IPS-15b (cell line): Measurements from ENCODE around the gene WNK2.

Source experiments
- H3K27me3 ChIP-seq: one replicate; pipeline ENCODE4 v1.6.1; 2013; ENCODE audit warnings: low read length; ENCODE audit not compliant: control insufficient read depth, insufficient read depth
- H3K36me3 ChIP-seq: one replicate; pipeline ENCODE4 v1.6.1; 2013; ENCODE audit warnings: low read length; ENCODE audit not compliant: control insufficient read depth, insufficient read depth
- H3K4me1 ChIP-seq: one replicate; pipeline ENCODE4 v1.6.1; 2013; ENCODE audit warnings: mild to moderate bottlenecking, low read length; ENCODE audit not compliant: control insufficient read depth, insufficient read depth
- H3K4me3 ChIP-seq: one replicate; pipeline ENCODE4 v1.5.1; 2013; ENCODE audit warnings: low read depth, low read length
- H3K9ac ChIP-seq: one replicate; pipeline ENCODE4 v1.6.1; 2013; ENCODE audit warnings: low read depth, mild to moderate bottlenecking, low read length
- H3K9me3 ChIP-seq: one replicate; pipeline ENCODE4 v1.6.1; 2013; ENCODE audit warnings: mild to moderate bottlenecking, low read length; ENCODE audit not compliant: control insufficient read depth, insufficient read depth

Gene WNK2

DNA sequence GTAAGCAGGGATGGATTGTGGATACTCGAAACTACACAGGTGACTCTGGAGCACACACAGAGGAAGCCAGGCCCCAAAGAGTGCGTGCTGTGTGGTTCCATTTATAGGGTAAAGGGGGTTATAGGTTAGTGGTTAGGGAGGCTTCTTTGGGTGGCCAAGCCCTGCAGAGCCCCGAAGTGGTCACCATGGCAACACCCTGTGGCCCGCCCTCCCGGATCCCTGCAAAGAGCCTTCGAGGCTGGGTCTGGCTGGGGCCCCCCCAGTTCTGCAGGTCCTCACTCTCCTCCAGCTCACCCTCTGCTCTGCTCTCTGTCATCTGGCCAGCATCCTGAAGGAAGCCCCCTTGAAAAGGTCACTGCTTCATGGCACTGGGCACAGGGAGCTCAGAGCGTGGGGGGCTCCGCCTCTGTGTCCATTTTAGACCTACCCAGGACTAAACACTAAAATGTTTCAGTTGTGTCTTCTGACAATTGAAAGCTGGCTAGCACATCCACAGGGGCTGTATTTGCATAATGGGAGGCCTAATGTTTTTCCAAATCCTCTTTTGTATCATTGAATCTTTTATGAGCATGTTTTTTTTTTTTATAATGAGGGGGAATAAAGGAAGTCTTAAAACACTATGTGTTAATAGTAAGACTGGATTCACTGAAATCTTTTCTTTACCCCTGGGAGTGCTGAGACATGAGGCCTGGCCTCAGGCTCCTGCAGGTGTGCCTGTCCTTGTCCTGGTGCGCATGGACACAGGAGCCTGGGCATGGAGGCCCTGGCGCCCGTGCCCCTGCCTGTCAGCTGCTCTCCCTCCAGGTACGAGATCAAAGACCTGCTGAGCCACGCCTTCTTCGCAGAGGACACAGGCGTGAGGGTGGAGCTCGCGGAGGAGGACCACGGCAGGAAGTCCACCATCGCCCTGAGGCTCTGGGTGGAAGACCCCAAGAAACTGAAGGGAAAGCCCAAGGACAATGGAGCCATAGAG is 55.3 kb downstream of the WNK2 start:
- H3K4me1 ChIP-seq = no peaks in the 10 kb centered on the region
- H3K9ac ChIP-seq = no peak overlapping the region
- H3K36me3 ChIP-seq = peaks cover 29% of the 10 kb centered on the region
- no peak overlapping the region for H3K4me3 ChIP-seq
- no peaks in the 10 kb centered on the region for H3K27me3 ChIP-seq
- H3K9me3 ChIP-seq = no peaks in the 10 kb centered on the region

DNA sequence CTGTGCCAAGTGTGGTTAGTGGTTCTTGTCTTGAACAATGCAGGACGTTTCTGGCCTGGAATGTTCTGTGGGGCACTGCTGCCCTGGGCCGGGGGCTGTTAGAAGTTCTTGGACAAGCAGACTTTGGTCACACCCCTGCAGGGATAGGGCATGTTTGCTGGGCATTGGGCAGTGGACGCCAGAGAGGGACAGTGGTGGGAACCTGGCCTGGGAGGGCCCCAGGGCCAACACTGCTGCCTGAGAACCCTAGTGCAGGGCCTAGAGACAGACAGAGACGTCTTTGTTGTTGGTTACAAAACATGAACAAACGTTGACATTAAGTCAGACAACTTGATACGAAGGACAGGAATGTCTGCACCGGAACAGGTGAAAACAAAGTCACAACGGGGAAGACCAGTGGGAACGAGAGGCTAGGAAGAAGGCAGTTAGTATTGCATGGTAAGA is 57.0 kb downstream of the WNK2 start:
- Histone ChIP-seq H3K4me3 (no peak overlapping the region), H3K36me3 (peaks cover 22% of the 10 kb centered on the region), H3K4me1 (no peaks in the 10 kb centered on the region), H3K9me3 (no peaks in the 10 kb centered on the region), H3K27me3 (no peaks in the 10 kb centered on the region), H3K9ac (no peak overlapping the region)

DNA sequence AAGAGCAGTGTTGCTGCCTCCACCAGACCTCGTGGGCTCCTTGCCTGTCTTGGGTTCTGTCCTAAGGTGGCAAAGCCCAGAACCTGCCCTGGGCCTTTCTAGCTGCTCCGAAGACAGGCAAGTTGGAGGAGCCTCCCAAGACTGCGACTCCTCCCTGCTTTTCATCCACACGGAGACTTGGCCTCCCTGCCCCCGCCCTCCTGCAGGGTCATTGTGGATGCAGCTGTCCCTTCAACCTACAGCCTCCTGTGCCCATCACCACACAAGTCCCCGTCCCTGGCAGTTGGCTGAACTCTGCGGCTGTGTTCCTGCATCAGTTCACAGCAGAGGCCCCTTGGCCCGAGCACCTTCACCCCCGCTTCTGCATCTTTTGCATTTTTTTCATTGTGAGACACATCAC is 59.2 kb downstream of the WNK2 start:
- Histone ChIP-seq H3K27me3 (no peaks in the 10 kb centered on the region), H3K4me3 (no peak overlapping the region), H3K9me3 (no peaks in the 10 kb centered on the region), H3K4me1 (no peaks in the 10 kb centered on the region), H3K9ac (no peak overlapping the region), H3K36me3 (peaks cover 21% of the 10 kb centered on the region)

DNA sequence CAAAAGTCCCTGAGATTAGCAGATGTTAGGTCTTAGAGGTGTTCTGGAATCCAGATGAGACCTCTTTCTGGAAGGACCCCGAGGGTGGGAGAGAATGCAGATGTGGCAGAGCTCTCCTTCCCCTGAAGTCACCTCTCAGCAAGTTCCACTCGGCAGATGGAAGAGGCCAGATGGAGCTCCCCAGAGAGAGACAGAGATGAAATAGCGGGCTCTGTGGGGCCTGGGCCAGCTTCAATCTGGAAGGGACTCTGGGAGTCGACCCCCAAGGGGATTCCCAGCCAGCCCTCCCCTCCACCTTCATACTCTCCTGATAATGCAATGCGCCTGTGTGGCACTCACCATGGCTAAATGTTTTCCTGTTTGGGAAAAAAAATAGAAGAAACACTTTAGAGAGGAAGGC is 60.2 kb downstream of the WNK2 start:
- H3K27me3 ChIP-seq = no peaks in the 10 kb centered on the region
- H3K4me3 ChIP-seq = no peak overlapping the region
- H3K4me1 ChIP-seq = peaks cover 4% of the 10 kb centered on the region
- no peaks in the 10 kb centered on the region for H3K9me3 ChIP-seq
- H3K36me3 ChIP-seq = peaks cover 15% of the 10 kb centered on the region
- no peak overlapping the region for H3K9ac ChIP-seq

DNA sequence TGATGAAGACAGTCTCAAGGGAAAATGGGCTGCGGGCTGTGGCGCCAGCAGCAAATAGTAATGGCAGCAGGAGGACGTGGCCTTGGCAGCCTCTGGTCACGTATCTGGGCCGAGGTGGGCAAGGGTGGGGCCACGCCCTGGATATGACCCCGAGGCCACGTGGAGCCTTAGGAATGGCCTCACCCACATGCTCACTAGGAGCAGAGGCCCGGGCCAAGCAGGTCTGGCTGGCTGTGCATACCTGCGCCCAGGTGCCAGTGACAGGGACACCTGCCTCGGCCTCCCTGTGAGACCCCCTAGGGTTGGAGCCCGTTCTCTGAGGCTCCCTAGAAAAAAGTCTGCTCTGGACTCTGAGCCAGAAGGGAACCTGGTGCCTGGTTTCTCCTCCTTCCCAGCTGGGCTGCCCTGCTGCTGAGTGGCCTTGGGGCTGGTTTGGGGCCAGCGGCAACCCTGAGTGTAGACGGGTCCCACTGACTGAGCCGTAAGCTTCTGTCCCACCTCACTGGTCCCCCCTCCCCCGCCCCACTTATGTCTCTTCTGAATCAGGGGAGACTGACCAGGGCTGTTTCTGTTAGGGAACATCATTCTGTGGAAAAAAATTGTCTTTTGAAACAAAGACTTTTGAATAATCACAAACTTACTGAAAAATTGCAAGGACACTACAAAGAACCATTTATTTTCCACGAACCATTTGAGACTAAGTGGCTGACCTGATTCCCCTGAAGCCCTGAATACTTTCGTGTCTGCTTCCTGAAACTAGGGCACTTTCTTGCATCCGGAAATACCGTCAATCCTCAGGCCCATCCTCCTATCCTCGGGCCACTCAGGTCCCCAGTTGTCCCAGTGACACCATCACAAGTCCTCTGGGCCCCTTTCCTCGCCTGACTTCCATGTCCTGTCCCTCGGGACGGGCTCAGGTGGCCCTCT is 60.8 kb downstream of the WNK2 start:
- Histone ChIP-seq H3K9ac (no peak overlapping the region), H3K4me1 (peaks cover 4% of the 10 kb centered on the region), H3K9me3 (no peaks in the 10 kb centered on the region), H3K4me3 (no peak overlapping the region), H3K27me3 (no peaks in the 10 kb centered on the region), H3K36me3 (peaks cover 11% of the 10 kb centered on the region)

DNA sequence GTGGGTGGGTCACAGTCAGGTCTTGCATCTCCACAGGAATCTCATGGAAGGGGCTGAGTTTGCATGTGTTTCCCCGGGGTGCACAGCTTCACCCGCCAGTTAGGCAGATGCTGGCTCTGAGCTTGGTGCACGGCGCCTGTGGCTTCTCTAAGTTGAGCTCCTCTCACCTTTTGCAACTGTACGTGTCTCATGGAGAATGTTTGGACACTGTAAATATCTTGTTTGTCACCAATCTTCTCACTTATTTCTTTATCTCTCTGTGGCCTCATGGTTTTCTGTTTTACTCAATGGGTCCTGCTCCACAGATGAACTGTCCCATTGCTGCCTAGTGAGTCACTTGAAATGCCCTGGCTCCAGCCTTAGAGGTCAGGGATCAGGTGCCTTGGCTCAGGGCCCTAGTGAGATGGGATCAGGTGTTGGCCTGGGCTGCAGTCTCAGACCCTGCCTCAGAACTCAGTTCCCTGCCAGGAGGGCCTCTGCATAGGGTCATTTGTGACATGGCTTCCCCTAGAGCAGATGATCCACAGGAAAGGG is 61.6 kb downstream of the WNK2 start:
- no peaks in the 10 kb centered on the region for H3K9me3 ChIP-seq

DNA sequence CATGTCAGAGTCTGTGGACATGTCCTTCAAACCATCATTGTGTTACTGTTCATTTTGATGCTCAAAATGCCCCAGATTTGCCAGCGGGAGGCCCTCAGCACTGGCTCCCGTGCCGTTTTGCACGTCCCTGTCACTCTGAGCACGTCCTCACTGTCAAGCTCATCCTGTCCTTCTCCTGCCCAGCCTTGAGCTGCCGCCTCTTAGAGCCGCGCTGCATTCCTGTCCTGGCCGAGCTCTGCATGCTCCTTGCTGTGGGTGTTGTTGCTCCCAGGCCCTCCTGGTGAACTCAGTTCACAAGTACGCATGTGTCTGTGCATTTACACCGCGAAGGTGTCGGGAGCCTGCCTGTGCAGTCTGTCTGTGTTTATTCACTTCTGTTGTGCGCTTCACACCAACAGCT is 62.2 kb downstream of the WNK2 start:
- Histone ChIP-seq H3K27me3 (no peaks in the 10 kb centered on the region), H3K9ac (no peak overlapping the region), H3K9me3 (no peaks in the 10 kb centered on the region), H3K4me3 (no peak overlapping the region), H3K36me3 (peaks cover 10% of the 10 kb centered on the region), H3K4me1 (peaks cover 4% of the 10 kb centered on the region)

More for the DNA sequence above, 61.6 kb downstream of the WNK2 start:
- H3K9ac ChIP-seq = no peak overlapping the region
- H3K27me3 ChIP-seq = no peaks in the 10 kb centered on the region
- H3K4me1 ChIP-seq = peaks cover 4% of the 10 kb centered on the region
- H3K4me3 ChIP-seq = no peak overlapping the region
- H3K36me3 ChIP-seq = peaks cover 10% of the 10 kb centered on the region

DNA sequence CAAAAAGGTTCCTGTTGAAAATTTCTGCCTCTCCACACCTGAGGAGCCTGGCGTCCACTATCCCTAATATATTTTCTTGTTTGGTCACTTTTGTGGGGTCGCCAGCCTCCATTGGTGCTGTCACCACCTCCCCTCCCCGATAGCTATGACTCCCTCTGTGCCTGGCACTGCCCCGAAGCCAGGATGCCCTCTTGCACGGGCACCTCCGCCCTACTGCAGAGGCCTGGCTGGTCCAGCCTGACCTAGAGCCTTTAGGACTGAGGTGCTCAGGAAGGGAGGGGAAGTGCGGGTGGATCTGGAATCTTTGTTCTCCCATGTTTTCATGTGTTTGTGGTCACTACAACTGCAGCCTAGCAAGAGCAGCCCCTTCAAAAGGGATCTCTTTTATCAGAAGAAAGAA is 62.6 kb downstream of the WNK2 start:
- Histone ChIP-seq H3K36me3 (peaks cover 10% of the 10 kb centered on the region), H3K4me1 (peaks cover 4% of the 10 kb centered on the region), H3K4me3 (no peak overlapping the region), H3K9ac (no peak overlapping the region), H3K9me3 (no peaks in the 10 kb centered on the region), H3K27me3 (no peaks in the 10 kb centered on the region)

DNA sequence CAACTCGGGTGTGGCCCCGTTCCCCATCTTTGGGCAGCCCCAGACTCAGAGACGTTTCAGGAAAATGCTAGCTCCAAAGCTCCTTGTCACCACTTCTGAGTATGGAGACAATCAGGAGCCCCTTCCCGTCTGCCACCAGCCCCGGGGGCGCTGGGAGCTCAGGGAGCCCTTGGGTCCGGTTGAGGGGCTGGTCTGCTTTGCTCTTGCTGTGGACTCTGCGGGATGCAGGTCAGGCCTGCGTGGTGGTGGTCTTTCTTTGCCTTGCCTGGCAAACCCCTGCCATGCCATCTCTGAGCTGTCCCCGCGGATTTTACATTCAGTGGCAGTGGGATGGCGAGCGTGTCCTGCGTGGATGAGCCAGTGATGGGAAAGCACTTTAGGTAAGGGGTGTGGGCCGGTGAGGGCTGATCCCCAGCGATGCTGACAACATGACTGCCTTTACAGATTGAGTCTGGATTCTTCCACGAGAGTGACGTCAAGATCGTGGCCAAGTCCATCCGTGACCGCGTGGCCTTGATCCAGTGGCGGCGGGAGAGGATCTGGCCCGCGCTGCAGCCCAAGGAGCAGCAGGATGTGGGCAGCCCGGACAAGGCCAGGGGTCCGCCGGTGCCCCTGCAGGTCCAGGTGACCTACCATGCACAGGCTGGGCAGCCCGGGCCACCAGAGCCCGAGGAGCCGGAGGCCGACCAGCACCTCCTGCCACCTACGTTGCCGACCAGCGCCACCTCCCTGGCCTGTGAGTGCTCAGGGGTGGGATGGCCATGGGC is 63.3 kb downstream of the WNK2 start:
- H3K27me3 ChIP-seq = no peaks in the 10 kb centered on the region
- H3K9me3 ChIP-seq = no peaks in the 10 kb centered on the region
- H3K36me3 ChIP-seq = peaks cover 10% of the 10 kb centered on the region
- H3K4me1 ChIP-seq = peaks cover 4% of the 10 kb centered on the region
- no peak overlapping the region for H3K4me3 ChIP-seq
- no peak overlapping the region for H3K9ac ChIP-seq

DNA sequence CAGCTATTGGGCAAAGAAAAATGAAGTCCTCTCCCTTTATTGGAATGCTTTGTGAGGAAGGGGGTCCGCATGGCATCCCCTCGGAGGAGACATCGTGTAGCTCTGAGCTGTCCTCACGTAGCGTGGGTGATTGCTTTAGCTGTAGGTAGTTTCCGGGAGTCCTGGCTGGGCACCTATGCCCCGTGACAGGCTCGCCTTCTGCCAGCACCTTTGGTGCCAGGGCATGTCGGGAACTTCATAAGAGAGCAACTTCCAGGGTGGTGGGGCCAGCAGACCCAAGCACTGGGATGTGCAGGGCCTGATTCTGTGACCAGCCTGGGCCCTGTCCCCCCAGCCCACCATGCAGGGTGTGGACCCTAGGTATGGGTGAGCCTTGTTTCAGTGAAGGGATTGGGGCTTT is 64.0 kb downstream of the WNK2 start:
- Histone ChIP-seq H3K9ac (no peak overlapping the region), H3K36me3 (peaks cover 10% of the 10 kb centered on the region), H3K27me3 (no peaks in the 10 kb centered on the region), H3K4me3 (no peak overlapping the region), H3K4me1 (peaks cover 4% of the 10 kb centered on the region), H3K9me3 (no peaks in the 10 kb centered on the region)
